HEK293 (cell line): Measurements from ENCODE around the gene SELPLG.

Experiments used
- CTCF ChIA-PET: fragments of 350-600 bp; formaldehyde crosslinking; extraction: SDS; loops from one replicate; lab custom pipeline; 2021; ENCODE audit warnings: antibody characterized with exemption; lab: Yijun Ruan, JAX
- POLR2A ChIA-PET: fragments of 300-600 bp; formaldehyde crosslinking; extraction: SDS; loops from one replicate; lab custom pipeline; 2020; ENCODE audit warnings: antibody characterized with exemption, inconsistent platforms; lab: Yijun Ruan, JAX
- H3K27ac ChIP-seq: fragments of 200-500 bp; sonication (Bioruptor generic); 2 replicates; pipeline ENCODE4 v1.5.1; 2014; ENCODE audit warnings: low read depth, low read length, control low read depth, inconsistent platforms; ENCODE audit errors: extremely low read depth
- H3K36me3 ChIP-seq, 2 experiments: fragments of 200-500 bp in 1 of 2; sonication (Bioruptor generic) in 1 of 2; 1 replicate in 1 of 2; 2 replicates in 1 of 2; pipeline ENCODE4 v1.5.1; 2014 to 2017; ENCODE audit warnings: inconsistent platforms in 2 of 2, low read length in 2 of 2; ENCODE audit not compliant: control insufficient read depth in 2 of 2, insufficient read depth in 1 of 2
- H3K4me1 ChIP-seq: fragments of 200-500 bp; sonication (Bioruptor generic); 2 replicates; pipeline ENCODE4 v1.5.1; 2014; ENCODE audit warnings: mild to moderate bottlenecking, low read length, inconsistent platforms; ENCODE audit not compliant: control insufficient read depth, insufficient read depth
- H3K4me3 ChIP-seq: 2 replicates; pipeline ENCODE4 v1.5.1; 2011; ENCODE audit warnings: low read depth, mild to moderate bottlenecking, control low read depth, low read length, moderate library complexity
- H3K9me3 ChIP-seq: fragments of 200-500 bp; sonication (Bioruptor generic); 2 replicates; pipeline ENCODE4 v1.5.1; 2014; ENCODE audit warnings: low read depth, low read length, inconsistent platforms; ENCODE audit not compliant: control insufficient read depth, insufficient read depth
- BCL6B ChIP-seq: fragments of 450-650 bp; formaldehyde crosslinking; IDR thresholded peaks from 2 replicates; pipeline ENCODE4 v1.5.1; 2017; ENCODE audit warnings: missing biosample characterization, missing genetic modification characterization
- FEZF1 ChIP-seq: fragments of 450-650 bp; formaldehyde crosslinking; IDR thresholded peaks from 2 replicates; pipeline ENCODE4 v1.5.1; 2016; ENCODE audit warnings: missing biosample characterization, missing genetic modification characterization
- GLI4 ChIP-seq: fragments of 450-650 bp; formaldehyde crosslinking; IDR thresholded peaks from 2 replicates; pipeline ENCODE4 v1.5.1; 2016; ENCODE audit warnings: missing biosample characterization, missing genetic modification characterization
- KLF1 ChIP-seq: fragments of 450-650 bp; formaldehyde crosslinking; IDR thresholded peaks from 2 replicates; pipeline ENCODE4 v1.5.1; 2016; ENCODE audit warnings: missing biosample characterization, missing genetic modification characterization
- KLF17 ChIP-seq: fragments of 450-650 bp; formaldehyde crosslinking; IDR thresholded peaks from 2 replicates; pipeline ENCODE4 v1.5.1; 2016; ENCODE audit warnings: missing biosample characterization, missing genetic modification characterization
- OSR2 ChIP-seq: fragments of 450-650 bp; formaldehyde crosslinking; IDR thresholded peaks from 2 replicates; pipeline ENCODE4 v1.5.1; 2016; ENCODE audit warnings: missing biosample characterization, missing genetic modification characterization
- SCRT2 ChIP-seq: fragments of 450-650 bp; formaldehyde crosslinking; IDR thresholded peaks from 2 replicates; pipeline ENCODE4 v1.5.1; 2016; ENCODE audit warnings: missing biosample characterization, missing genetic modification characterization
- TRIM28 ChIP-seq: IDR thresholded peaks from 2 replicates; pipeline ENCODE4 v1.6.1; 2011; ENCODE audit warnings: low read length, control low read depth, borderline replicate concordance
- ZBTB17 ChIP-seq: fragments of 450-650 bp; formaldehyde crosslinking; IDR thresholded peaks from 2 replicates; pipeline ENCODE4 v1.5.1; 2016; ENCODE audit warnings: missing biosample characterization, missing genetic modification characterization
- ZNF248 ChIP-seq: fragments of 450-650 bp; formaldehyde crosslinking; IDR thresholded peaks from 2 replicates; pipeline ENCODE4 v1.5.1; 2017; ENCODE audit warnings: missing biosample characterization, missing genetic modification characterization
- ZNF571 ChIP-seq: fragments of 450-650 bp; formaldehyde crosslinking; IDR thresholded peaks from 2 replicates; pipeline ENCODE4 v1.5.0; 2017; ENCODE audit warnings: missing biosample characterization, missing genetic modification characterization
- ZNF664 ChIP-seq: fragments of 450-650 bp; formaldehyde crosslinking; IDR thresholded peaks from 2 replicates; pipeline ENCODE4 v1.5.1; 2016; ENCODE audit warnings: missing biosample characterization, missing genetic modification characterization
- ZNF677 ChIP-seq: fragments of 450-650 bp; IDR thresholded peaks from 2 replicates; pipeline ENCODE4 v1.5.0; 2018; ENCODE audit warnings: missing biosample characterization, mild to moderate bottlenecking, missing genetic modification characterization, moderate library complexity
- ZNF776 ChIP-seq: fragments of 450-650 bp; formaldehyde crosslinking; IDR thresholded peaks from 2 replicates; pipeline ENCODE4 v1.5.0; 2017; ENCODE audit warnings: missing biosample characterization, missing genetic modification characterization, borderline replicate concordance
- TF ChIP-seq, protein P1 (sequence below): fragments of 450-650 bp; formaldehyde crosslinking; IDR thresholded peaks from 2 replicates; pipeline ENCODE4 v1.5.1; 2017; ENCODE audit warnings: missing biosample characterization, missing genetic modification characterization
- TF ChIP-seq, protein P2 (sequence below): fragments of 450-650 bp; formaldehyde crosslinking; IDR thresholded peaks from 2 replicates; pipeline ENCODE4 v1.5.1; 2017; ENCODE audit warnings: missing biosample characterization, missing genetic modification characterization
- TF ChIP-seq, protein P3 (sequence below): fragments of 450-650 bp; formaldehyde crosslinking; conservative IDR thresholded peaks from 2 replicates; pipeline ENCODE4 v1.5.1; 2016; ENCODE audit warnings: low read depth, missing biosample characterization, missing genetic modification characterization
- TF ChIP-seq, protein P4 (sequence below): fragments of 450-650 bp; IDR thresholded peaks from 2 replicates; pipeline ENCODE4 v1.5.1; 2018; ENCODE audit warnings: missing biosample characterization, mild to moderate bottlenecking, missing genetic modification characterization

Gene SELPLG

DNA sequence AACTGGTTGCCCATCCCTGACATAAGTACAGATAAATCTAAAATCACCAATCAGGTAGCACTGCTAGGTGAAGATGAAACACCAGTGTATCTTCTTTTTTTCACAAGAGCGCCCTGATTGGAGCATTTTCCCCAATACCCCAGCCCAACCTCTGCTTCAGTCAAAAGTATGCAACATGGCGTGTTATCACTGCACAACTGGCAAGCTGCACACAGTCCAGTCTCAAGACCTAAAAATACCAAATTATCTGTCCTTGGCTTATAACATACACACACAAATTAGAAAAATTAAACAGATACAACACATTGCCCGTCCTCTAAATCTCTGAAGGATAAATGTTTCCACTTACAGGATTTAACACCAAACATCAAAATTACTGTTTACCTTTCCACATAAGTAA is 20.2 kb upstream of the SELPLG start:
- ChIA-PET CTCF (interaction anchor here (1.4 to 2.1 kb wide), 2 partner anchors 36 to 150 kb away, joined by 3 to 7 read pairs; no protein-coding TSS in a partner anchor), POLR2A (interaction anchor here (0.6 kb wide), 1 partner anchor 173 kb away, joined by 6 read pairs; no protein-coding TSS in a partner anchor)
- H3K36me3 ChIP-seq = peaks cover 21 to 63% of the 10 kb centered on the region in 2 experiments
- H3K27ac ChIP-seq = no peak overlapping the region
- peaks cover 9% of the 10 kb centered on the region for H3K4me1 ChIP-seq
- H3K4me3 ChIP-seq = no peak overlapping the region
- no peaks in the 10 kb centered on the region for H3K9me3 ChIP-seq
- TF ChIP-seq KLF1 = no peak
- TF ChIP-seq GLI4 = no peak
- TF ChIP-seq, protein P1, sequence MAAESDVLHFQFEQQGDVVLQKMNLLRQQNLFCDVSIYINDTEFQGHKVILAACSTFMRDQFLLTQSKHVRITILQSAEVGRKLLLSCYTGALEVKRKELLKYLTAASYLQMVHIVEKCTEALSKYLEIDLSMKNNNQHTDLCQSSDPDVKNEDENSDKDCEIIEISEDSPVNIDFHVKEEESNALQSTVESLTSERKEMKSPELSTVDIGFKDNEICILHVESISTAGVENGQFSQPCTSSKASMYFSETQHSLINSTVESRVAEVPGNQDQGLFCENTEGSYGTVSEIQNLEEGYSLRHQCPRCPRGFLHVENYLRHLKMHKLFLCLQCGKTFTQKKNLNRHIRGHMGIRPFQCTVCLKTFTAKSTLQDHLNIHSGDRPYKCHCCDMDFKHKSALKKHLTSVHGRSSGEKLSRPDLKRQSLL (tag by site-specific recombination) = no peak
- TF ChIP-seq ZNF776 (tag by site-specific recombination) = no peak
- TF ChIP-seq TRIM28 = no peak
- no peak for TF ChIP-seq ZNF571 (tag by site-specific recombination)
- TF ChIP-seq KLF17 (tag by site-specific recombination) = no peak

DNA sequence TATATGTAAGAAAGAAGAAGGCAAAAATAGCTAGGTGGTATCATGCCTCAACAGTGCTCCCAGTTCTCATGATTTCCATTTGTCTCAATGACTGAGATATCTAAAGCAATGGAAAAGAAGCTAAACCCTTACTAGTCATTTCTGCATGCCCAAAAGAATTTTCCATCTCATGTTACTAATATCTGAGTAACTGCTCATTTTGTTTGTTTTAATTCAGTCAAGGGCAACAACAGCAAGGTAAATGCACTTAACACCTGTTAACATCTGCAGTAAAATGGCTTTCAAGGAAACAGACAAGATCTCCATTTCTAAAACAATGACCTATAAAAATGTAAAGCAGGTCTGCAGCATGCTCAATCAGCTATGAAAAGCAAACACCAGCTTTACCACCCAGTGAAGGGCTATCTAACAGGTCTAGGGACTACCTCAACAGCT is 19.4 kb upstream of the SELPLG start:
- H3K9me3 ChIP-seq = no peaks in the 10 kb centered on the region
- 0 out of 2 replicates have a peak overlapping the region, but pooled peaks have one; percentile 11 for H3K27ac ChIP-seq
- peaks cover 20 to 63% of the 10 kb centered on the region in 2 experiments for H3K36me3 ChIP-seq
- peak; percentile 21; the same call in 1 of the 2 replicates for TF ChIP-seq ZNF677 (tag by site-specific recombination)
- TF ChIP-seq, protein P2, sequence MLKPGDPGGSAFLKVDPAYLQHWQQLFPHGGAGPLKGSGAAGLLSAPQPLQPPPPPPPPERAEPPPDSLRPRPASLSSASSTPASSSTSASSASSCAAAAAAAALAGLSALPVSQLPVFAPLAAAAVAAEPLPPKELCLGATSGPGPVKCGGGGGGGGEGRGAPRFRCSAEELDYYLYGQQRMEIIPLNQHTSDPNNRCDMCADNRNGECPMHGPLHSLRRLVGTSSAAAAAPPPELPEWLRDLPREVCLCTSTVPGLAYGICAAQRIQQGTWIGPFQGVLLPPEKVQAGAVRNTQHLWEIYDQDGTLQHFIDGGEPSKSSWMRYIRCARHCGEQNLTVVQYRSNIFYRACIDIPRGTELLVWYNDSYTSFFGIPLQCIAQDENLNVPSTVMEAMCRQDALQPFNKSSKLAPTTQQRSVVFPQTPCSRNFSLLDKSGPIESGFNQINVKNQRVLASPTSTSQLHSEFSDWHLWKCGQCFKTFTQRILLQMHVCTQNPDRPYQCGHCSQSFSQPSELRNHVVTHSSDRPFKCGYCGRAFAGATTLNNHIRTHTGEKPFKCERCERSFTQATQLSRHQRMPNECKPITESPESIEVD (tag by site-specific recombination) = peak; percentile 61
- no peak for TF ChIP-seq ZBTB17
- TF ChIP-seq OSR2 (tag by site-specific recombination) = peak; percentile 40; the same call in 1 of the 2 replicates
- peak; percentile 65 for TF ChIP-seq SCRT2 (tag by site-specific recombination)
- TF ChIP-seq ZNF664 = peak; percentile 37; the same call in 1 of the 2 replicates
- TF ChIP-seq BCL6B (tag by site-specific recombination) = peak; percentile 88
- no peak for TF ChIP-seq ZNF248 (tag by site-specific recombination)
- TF ChIP-seq, protein P3, sequence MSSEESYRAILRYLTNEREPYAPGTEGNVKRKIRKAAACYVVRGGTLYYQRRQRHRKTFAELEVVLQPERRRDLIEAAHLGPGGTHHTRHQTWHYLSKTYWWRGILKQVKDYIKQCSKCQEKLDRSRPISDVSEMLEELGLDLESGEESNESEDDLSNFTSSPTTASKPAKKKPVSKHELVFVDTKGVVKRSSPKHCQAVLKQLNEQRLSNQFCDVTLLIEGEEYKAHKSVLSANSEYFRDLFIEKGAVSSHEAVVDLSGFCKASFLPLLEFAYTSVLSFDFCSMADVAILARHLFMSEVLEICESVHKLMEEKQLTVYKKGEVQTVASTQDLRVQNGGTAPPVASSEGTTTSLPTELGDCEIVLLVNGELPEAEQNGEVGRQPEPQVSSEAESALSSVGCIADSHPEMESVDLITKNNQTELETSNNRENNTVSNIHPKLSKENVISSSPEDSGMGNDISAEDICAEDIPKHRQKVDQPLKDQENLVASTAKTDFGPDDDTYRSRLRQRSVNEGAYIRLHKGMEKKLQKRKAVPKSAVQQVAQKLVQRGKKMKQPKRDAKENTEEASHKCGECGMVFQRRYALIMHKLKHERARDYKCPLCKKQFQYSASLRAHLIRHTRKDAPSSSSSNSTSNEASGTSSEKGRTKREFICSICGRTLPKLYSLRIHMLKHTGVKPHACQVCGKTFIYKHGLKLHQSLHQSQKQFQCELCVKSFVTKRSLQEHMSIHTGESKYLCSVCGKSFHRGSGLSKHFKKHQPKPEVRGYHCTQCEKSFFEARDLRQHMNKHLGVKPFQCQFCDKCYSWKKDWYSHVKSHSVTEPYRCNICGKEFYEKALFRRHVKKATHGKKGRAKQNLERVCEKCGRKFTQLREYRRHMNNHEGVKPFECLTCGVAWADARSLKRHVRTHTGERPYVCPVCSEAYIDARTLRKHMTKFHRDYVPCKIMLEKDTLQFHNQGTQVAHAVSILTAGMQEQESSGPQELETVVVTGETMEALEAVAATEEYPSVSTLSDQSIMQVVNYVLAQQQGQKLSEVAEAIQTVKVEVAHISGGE = no peak
- TF ChIP-seq FEZF1 (tag by site-specific recombination) = peak; percentile 62; the same call in 1 of the 2 replicates
- TF ChIP-seq, protein P4, sequence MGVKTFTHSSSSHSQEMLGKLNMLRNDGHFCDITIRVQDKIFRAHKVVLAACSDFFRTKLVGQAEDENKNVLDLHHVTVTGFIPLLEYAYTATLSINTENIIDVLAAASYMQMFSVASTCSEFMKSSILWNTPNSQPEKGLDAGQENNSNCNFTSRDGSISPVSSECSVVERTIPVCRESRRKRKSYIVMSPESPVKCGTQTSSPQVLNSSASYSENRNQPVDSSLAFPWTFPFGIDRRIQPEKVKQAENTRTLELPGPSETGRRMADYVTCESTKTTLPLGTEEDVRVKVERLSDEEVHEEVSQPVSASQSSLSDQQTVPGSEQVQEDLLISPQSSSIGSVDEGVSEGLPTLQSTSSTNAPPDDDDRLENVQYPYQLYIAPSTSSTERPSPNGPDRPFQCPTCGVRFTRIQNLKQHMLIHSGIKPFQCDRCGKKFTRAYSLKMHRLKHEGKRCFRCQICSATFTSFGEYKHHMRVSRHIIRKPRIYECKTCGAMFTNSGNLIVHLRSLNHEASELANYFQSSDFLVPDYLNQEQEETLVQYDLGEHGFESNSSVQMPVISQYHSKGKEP = peak; percentile 63
- CTCF ChIA-PET = interaction anchor here (0.6 to 2.1 kb wide), 5 partner anchors 12 to 151 kb away, joined by 3 to 9 read pairs (median 4); no protein-coding TSS in a partner anchor
- H3K4me3 ChIP-seq = no peak overlapping the region
- peaks cover 9% of the 10 kb centered on the region for H3K4me1 ChIP-seq
- POLR2A ChIA-PET = interaction anchor here (0.6 kb wide), 1 partner anchor 173 kb away, joined by 6 read pairs; no protein-coding TSS in a partner anchor
